VCaP (cell line): ENCODE results near the gene OTOS.

ENCODE experiments used
- H3K27ac ChIP-seq: fragments of 450-650 bp; 2 replicates; pipeline ENCODE4 v1.5.1; 2017
- CTCF ChIP-seq: fragments of 450-650 bp; conservative IDR thresholded peaks from 2 replicates; pipeline ENCODE4 v1.5.1; 2017; ENCODE audit warnings: mild to moderate bottlenecking, moderate library complexity

Gene OTOS

GRCh38 chr2:240137596-240138253 lies 2.7 kb downstream of the OTOS start:
- H3K27ac ChIP-seq, result no peak overlapping the region
- TF ChIP-seq CTCF, result no peak

- no peak for TF ChIP-seq CTCF
- peak overlapping the region; percentile 70 for H3K27ac ChIP-seq
These were observed 3.7 kb downstream of the OTOS start for GRCh38 chr2:240136671-240137292.

- H3K27ac ChIP-seq, result peak within 1 kb of the TSS; percentile 70
- no peak for TF ChIP-seq CTCF
These were observed 4.3 kb downstream of the OTOS start, which contains the start of gene COPS9 for GRCh38 chr2:240136013-240136670. Gene COPS9, minus strand, starts transcription at chr2:240136305. Its CDS starts 21 bp downstream, at chr2:240136284.

GRCh38 chr2:240135706-240136012 lies 4.8 kb downstream of the OTOS start:
- peak overlapping the region; percentile 70 for H3K27ac ChIP-seq
- no peak for TF ChIP-seq CTCF

GRCh38 chr2:240134956-240135520 lies 5.4 kb downstream of the OTOS start:
- no peak for TF ChIP-seq CTCF
- peak overlapping the region; percentile 70; the same call in 1 of the 2 replicates for H3K27ac ChIP-seq

GRCh38 chr2:240134466-240134865 lies 6.0 kb downstream of the OTOS start:
- TF ChIP-seq CTCF, result no peak
- H3K27ac ChIP-seq, result no peak overlapping the region

GRCh38 chr2:240133401-240133800 lies 7.1 kb downstream of the OTOS start:
- H3K27ac ChIP-seq, result no peak overlapping the region
- no peak for TF ChIP-seq CTCF
